Posterior vena cava (tissue), 2 donors: Measurements from ENCODE around the gene U2AF2. TPM values are rescaled to one million over a fixed set of nuclear protein-coding genes. Genes with fewer than 3 reads are reported as not detected.
A peak's percentile ranks its signal among the peaks of the same experiment; 100 is the strongest.

ENCODE experiments used
- DNase-seq: peaks from one replicate; pipeline ENCODE4 v3.0.0-alpha.2; 2020; ENCODE audit warnings: low spot score
- intact Hi-C, 2 donors: fragments of 100-400 bp; cut with DNase I; formaldehyde crosslinking; loops; one replicate each; pipeline versions ENCODE4 v1.14.1 to v1.14.2; 2022 to 2023
- total RNA-seq, 2 donors: library from RNA; stranded (reverse); fragmentation: NEBNext Ultra II Directional; extraction: Animal tissue kit (Norgen Biotek cat#: 25700); gene quantifications; one replicate each; pipeline ENCODE4 v1.2.1, GENCODE V29; 2021
- donor health status: DM: yes; HTN: yes; CAD: no.
- donor health status: DM: yes; HTN: yes; CAD: no.

U2AF2 gene
- total RNA-seq, 2 donors from 2014 or later, result 89.3 to 91.7 TPM

- intact Hi-C loops, result no loop called here
- DNase-seq, result no peak
Measured at GRCh38 chr19:55620410-55621204, 34.2 kb upstream of the U2AF2 start.

DNA sequence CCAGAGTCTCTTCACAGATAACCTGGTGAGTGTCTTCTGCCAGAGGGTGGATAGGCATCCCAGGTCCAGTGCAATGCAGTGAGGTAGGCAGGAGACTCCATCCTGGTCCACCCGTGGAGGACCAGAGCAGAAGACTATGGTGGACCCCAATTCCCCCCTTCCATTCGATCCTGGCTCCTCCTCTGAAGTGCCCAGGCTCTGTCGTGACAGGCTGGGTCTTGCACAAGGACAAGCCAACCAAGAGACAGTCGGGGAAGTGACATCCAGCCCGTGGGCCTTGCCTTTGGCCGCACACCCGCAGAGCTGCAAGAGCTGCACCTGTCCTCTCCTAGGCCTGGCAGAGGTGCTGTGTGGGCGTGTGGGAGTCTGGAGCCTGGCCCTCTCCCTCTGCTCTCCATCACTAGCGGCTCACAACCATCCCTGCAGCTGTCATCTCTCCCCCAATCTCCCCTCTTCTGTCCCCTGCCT, 33.6 kb upstream of the U2AF2 start:
- intact Hi-C loops, result no loop called here
- DNase-seq, result no peak

- intact Hi-C loops, result no loop called here
- DNase-seq, result no peak
Measured at GRCh38 chr19:55621673-55622231, 33.1 kb upstream of the U2AF2 start.

GRCh38 chr19:55622242-55622969, 32.4 kb upstream of the U2AF2 start:
- intact Hi-C loops, result no loop called here

DNA sequence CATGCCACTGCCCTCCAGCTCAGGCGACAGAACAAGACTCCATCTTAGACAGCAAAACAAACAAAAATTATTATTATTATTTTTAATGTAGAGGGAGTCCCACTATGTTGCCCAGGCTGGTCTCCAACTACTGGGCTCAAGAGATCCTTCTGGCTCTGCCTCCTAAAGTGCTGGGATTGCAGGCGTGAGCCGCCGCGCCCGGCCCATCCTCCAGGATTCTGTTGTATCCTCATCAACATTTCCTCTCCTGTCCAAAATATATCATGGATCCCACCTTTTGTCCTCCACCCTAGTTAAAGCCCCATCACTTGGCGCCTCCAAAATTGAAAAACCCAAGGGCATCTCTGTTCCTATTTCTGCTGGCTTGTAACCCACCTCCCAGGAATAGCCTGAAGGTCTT, 31.7 kb upstream of the U2AF2 start:
- intact Hi-C loops, result no loop called here
- no peak for DNase-seq

More at GRCh38 chr19:55622242-55622969, 32.4 kb upstream of the U2AF2 start:
- DNase-seq, result no peak

DNA sequence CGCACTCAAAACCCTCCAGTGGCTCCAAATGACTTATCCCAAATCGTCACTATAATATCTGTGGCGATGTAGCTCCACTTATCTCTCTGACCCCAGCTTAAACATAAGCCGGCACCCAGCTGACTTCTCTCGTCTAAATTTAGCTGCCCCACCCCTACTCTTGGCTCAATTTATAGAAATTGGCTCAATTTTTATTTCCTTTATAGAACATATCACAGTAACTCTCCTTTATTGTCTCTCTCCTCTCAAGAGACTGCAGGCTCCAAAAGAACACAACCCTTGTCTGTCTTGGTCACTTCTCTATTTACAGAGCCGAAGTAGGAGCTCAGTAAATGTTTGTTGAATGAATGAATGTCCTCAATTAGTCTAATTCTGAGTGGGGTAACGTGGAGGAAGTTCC, 31.3 kb upstream of the U2AF2 start:
- DNase-seq, result no peak
- intact Hi-C loops, result no loop called here

- peak; percentile 98 for DNase-seq
- intact Hi-C loops, result loop anchor here in 1 of 2 donors (5.0 kb wide), 1 partner anchor 733 kb away; no protein-coding TSS in a partner anchor
Measured at GRCh38 chr19:55624109-55625003, 30.5 kb upstream of the U2AF2 start, which contains the start of gene ZNF784. ZNF784 (minus strand) TSS chr19:55624566; CDS start chr19:55624561, 5 bp downstream.

DNA sequence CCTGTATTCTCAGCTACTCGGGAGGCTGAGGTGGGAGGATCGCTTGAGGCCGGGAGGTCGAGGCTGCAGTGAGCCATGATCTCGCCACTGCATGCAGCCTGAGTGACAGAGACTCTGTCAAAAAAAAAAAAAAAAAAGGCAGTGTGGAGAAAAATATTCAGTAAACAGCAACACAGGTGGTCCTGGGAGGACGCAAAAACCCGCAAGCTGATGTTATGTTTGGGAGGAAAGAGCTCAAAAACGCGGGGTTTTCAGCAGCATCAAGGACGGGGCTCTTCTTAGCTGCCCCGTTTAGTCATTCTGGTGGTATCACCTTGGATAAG, 29.9 kb upstream of the U2AF2 start:
- DNase-seq, result no peak
- intact Hi-C loops, result loop anchor here in 1 of 2 donors (5.0 kb wide), 1 partner anchor 732 kb away; no protein-coding TSS in a partner anchor

- intact Hi-C loops, result loop anchor here in 1 of 2 donors (5.0 kb wide), 1 partner anchor 731 kb away; no protein-coding TSS in a partner anchor
- no peak for DNase-seq
Measured at GRCh38 chr19:55626350-55626749, 28.5 kb upstream of the U2AF2 start.

DNA sequence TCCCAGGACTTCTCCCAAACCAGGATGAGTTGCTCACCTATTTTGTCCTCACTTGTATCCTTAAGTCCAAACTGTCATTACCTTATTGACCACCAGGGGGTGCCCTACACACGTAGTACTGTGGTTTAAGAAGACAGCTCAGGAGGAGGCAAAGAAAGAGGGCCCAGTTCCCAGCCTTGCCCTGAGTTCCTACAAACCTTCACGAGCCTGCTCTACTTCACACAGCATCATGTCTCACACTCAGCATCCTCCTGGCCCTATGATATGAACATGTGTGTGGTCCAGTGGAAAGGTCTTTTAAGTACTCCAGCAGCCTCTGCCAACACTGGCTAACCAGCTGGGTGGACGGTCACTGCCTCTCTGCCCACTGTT, 22.4 kb upstream of the U2AF2 start:
- DNase-seq, result no peak
- intact Hi-C loops, result no loop called here

- no peak for DNase-seq
- intact Hi-C loops, result no loop called here
Measured at GRCh38 chr19:55633861-55634260, 21.0 kb upstream of the U2AF2 start.

DNA sequence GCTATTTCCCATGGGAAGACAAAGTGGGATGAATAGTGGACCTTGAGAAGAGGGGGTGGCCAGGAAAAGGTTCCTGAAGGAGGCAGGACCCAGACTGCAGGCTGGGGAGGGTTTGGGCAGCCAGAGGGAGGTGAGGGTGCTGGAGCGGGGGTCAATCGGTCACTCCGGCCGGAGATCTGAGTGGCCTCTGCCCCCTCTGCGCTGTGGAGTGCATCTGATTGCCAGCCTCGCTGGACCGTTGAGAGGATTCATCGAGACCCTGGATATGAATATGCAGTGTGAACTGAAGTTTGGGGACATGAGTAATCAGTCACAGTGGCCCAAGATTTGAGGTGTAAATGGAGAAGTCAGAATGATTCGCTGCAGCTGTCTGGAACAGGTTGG, 19.5 kb upstream of the U2AF2 start:
- intact Hi-C loops, result no loop called here
- DNase-seq, result no peak

GRCh38 chr19:55635856-55636440, 18.9 kb upstream of the U2AF2 start:
- DNase-seq, result no peak
- intact Hi-C loops, result no loop called here

DNA sequence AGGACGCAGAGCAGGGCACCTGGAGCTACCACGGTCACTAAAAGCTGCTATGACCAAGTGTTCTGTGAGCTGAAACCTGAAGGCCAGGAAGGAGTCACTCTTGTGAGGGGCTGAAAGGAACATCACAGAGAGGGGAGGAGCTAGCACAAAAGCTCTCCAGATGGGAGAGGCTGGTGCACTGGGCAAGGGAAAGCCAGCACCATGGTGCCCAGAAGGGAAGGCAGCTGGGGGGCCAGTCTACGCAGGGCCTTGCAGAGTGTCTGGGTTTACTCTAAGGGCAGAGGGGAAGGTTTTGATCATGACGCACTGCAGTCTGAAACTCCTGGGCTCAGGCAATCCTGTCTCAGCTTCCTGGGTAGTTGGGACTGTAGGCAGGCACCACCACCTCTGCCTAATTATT, 18.1 kb upstream of the U2AF2 start:
- intact Hi-C loops, result no loop called here
- DNase-seq, result no peak

GRCh38 chr19:55637534-55637933, 17.3 kb upstream of the U2AF2 start:
- intact Hi-C loops, result no loop called here
- DNase-seq, result no peak

- intact Hi-C loops, result no loop called here
- no peak for DNase-seq
Measured at GRCh38 chr19:55638864-55639359, 15.9 kb upstream of the U2AF2 start.

DNA sequence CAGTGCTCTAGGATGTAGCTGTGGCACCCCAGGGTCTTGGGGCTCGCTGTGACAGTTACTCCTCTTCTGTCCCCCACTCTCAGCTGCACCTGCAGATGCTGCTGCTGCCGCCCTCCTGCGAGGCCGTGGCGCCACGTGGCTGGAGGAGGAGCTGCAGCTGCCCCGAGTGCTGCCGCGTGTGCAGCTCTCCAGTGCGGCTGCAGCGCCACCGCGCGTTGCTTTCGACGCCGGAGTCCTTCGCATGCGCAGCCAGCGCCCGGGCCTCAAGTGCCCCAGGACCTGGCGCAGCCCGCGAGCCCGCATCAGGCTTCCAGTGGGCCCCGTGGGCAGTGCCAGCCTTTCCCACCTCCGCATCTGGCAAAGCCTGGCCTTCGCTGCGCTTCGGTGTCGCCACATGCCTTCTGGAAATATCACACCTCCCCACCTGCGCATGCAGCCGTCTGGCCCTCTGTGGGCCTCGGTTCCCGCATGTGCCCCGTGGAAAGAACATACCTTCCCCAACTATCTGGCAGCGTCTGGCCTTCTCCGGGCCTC, 14.7 kb upstream of the U2AF2 start:
- DNase-seq, result peak; percentile 93
- intact Hi-C loops, result no loop called here

DNA sequence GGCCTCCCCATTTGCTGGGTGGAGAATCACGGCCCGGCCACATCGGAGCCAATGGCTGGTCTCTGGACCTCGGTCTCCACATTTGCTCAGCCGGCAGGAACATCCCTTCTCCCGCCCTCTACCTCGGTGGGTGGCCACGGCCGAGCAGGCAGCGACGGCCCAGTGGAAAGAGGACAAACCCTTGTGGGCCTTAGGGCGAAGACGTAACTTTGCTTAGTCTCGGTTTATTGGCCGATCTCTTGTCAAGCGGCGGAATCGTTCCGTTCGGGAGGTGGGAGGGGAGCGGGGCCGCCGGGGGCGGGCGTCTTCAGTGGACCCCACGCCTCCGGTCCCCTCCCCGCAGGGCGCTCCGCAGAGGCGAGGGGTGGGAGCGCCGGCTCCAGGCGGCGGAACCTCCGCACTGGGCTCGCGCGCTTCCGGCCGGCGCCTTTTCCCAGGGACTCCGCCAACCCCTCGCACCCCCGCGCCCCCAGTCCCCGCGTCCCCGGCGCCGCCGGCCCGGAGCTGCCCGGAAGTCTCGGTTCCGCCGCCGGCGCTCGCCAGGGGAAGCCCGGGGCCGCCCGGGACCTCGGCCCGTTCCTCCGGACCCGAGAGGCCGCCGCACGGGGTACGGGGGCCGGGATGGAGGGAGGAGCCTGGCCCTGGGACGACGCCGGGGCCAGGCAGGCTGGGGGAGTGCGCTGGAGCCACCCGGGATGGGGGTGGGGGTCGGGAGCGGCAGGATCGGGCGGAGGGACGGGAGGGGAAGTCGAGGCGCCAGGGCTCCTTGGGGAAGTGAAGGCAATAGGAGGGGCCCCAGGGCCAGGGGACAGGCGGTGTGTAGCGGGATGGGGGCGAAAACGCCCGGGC, 14.0 kb upstream of the U2AF2 start, which contains the start of gene ZNF580:
Gene ZNF580 (plus strand): TSS at position 426 of the 849 bp plus-strand sequence. CDS start 1,507 bp downstream, outside the sequence.
- intact Hi-C loops, result no loop called here
- no peak for DNase-seq
